CD14-positive monocyte (primary cell): ENCODE results near the gene FANCC. TPM values are rescaled to one million over a fixed set of nuclear protein-coding genes. Genes with fewer than 3 reads are reported as not detected.

Source experiments
- DNase-seq, 3 donors: peaks; one replicate each; pipeline ENCODE4 v3.0.0-alpha.2; 2011 to 2022
- H2AFZ ChIP-seq: 2 replicates; pipeline ENCODE4 v1.6.0; 2012; ENCODE audit warnings: mild to moderate bottlenecking, low read depth, low read length, inconsistent platforms; ENCODE audit not compliant: insufficient read depth, poor library complexity, severe bottlenecking
- H3K27ac ChIP-seq, 2 donors: 1 replicate in 1 of 2; 2 replicates in 1 of 2; pipeline ENCODE4 v1.5.1; 2012 to 2013; ENCODE audit warnings: low read length in 2 of 2, control low read depth in 1 of 2, inconsistent platforms in 1 of 2, low read depth in 1 of 2, mild to moderate bottlenecking in 1 of 2
- H3K27me3 ChIP-seq, 2 donors: one replicate each; pipeline versions ENCODE4 v1.6.0 to v1.6.1; 2011 to 2013; ENCODE audit warnings: low read length in 2 of 2; ENCODE audit not compliant: control insufficient read depth in 2 of 2, insufficient read depth in 2 of 2
- H3K36me3 ChIP-seq, 2 donors: replicated peaks in 1 of 2; 1 replicate in 1 of 2; 2 replicates in 1 of 2; pipeline versions ENCODE4 v1.5.1 to v1.6.1; 2012 to 2013; ENCODE audit warnings: low read length in 2 of 2, control low read depth in 1 of 2, inconsistent platforms in 1 of 2, mild to moderate bottlenecking in 1 of 2; ENCODE audit not compliant: insufficient read depth in 2 of 2, control insufficient read depth in 1 of 2
- H3K4me1 ChIP-seq, 2 donors: 1 replicate in 1 of 2; 2 replicates in 1 of 2; pipeline versions ENCODE4 v1.5.1 to v1.6.1; 2012 to 2013; ENCODE audit warnings: low read length in 2 of 2, control low read depth in 1 of 2, inconsistent platforms in 1 of 2, mild to moderate bottlenecking in 1 of 2, moderate library complexity in 1 of 2; ENCODE audit not compliant: insufficient read depth in 2 of 2, control insufficient read depth in 1 of 2
- H3K4me2 ChIP-seq: replicated peaks from 2 replicates; pipeline ENCODE3; 2012; ENCODE audit warnings: low read length, moderate library complexity, mild to moderate bottlenecking; ENCODE audit not compliant: poor library complexity, severe bottlenecking; ENCODE audit errors: extremely low read depth
- H3K4me3 ChIP-seq, 3 experiments: fragments of 200-600 bp in 1 of 3; sonication (generic) in 1 of 3; replicated peaks in 1 of 3; 1 replicate in 2 of 3; 2 replicates in 1 of 3; pipeline ENCODE4 v1.5.1; 2011 to 2013; ENCODE audit warnings: low read length in 3 of 3, mild to moderate bottlenecking in 3 of 3, control low read depth in 2 of 3, low read depth in 2 of 3, inconsistent platforms in 1 of 3, moderate library complexity in 1 of 3
- H3K79me2 ChIP-seq: 2 replicates; pipeline ENCODE4 v1.6.0; 2012; ENCODE audit warnings: mild to moderate bottlenecking, control low read depth, inconsistent platforms, low read length, moderate library complexity; ENCODE audit not compliant: insufficient read depth
- H3K9ac ChIP-seq: 2 replicates; pipeline ENCODE4 v1.6.0; 2017; ENCODE audit warnings: low read length, mild to moderate bottlenecking; ENCODE audit not compliant: insufficient read depth, poor library complexity, severe bottlenecking
- H3K9me3 ChIP-seq, 2 donors: replicated peaks in 1 of 2; 1 replicate in 1 of 2; 2 replicates in 1 of 2; pipeline versions ENCODE4 v1.5.1 to v1.6.1; 2012 to 2013; ENCODE audit warnings: low read length in 2 of 2, control low read depth in 1 of 2; ENCODE audit not compliant: control insufficient read depth in 1 of 2, insufficient read depth in 1 of 2
- H4K20me1 ChIP-seq: 2 replicates; pipeline ENCODE4 v1.6.0; 2012; ENCODE audit warnings: mild to moderate bottlenecking, low read length, control low read depth, moderate library complexity; ENCODE audit not compliant: insufficient read depth
- H3K27ac Mint-ChIP-seq, 7 donors: one replicate each; pipeline ENCODE4 v1.8.0; 2020; ENCODE audit warnings: mild to moderate bottlenecking in 7 of 7, mixed read lengths in 7 of 7, moderate library complexity in 6 of 7, inconsistent platforms in 2 of 7
- H3K27me3 Mint-ChIP-seq, 3 donors: one replicate each; pipeline ENCODE4 v1.8.0; 2021 to 2022; ENCODE audit warnings: low read depth in 3 of 3, mild to moderate bottlenecking in 3 of 3, mixed read lengths in 3 of 3, moderate library complexity in 3 of 3, inconsistent platforms in 1 of 3
- H3K36me3 Mint-ChIP-seq, 2 donors: one replicate each; pipeline ENCODE4 v1.8.0; 2020; ENCODE audit warnings: mixed read lengths in 2 of 2, inconsistent platforms in 1 of 2, mild to moderate bottlenecking in 1 of 2
- H3K4me1 Mint-ChIP-seq: one replicate; pipeline ENCODE4 v1.8.0; 2020; ENCODE audit warnings: mild to moderate bottlenecking, mixed read lengths
- H3K4me3 Mint-ChIP-seq, 2 donors: one replicate each; pipeline ENCODE4 v1.8.0; 2020; ENCODE audit warnings: mild to moderate bottlenecking in 2 of 2, mixed read lengths in 2 of 2, moderate library complexity in 1 of 2
- H3K9me3 Mint-ChIP-seq, 7 donors: one replicate each; pipeline ENCODE4 v1.8.0; 2020 to 2022; ENCODE audit warnings: mixed read lengths in 7 of 7, mild to moderate bottlenecking in 6 of 7, moderate library complexity in 6 of 7, inconsistent platforms in 2 of 7
- WGBS: methylation state at CpG from one replicate; pipeline ENCODE4 v1.1.5; 2013; ENCODE audit warnings: missing lambda C conversion rate; ENCODE audit not compliant: insufficient coverage; 5-methylcytosine and 5-hydroxymethylcytosine counted together
- intact Hi-C, 2 donors: fragments of 100-400 bp; cut with micrococcal nuclease; formaldehyde crosslinking; loops; one replicate each; pipeline versions ENCODE4 v1.15.0 to v1.15.1; 2023
- polyA plus RNA-seq, 3 donors: library from polyadenylated mRNA; depleted of rRNA in 1 of 3; unstranded in 2 of 3; stranded (reverse) in 1 of 3; fragments of 300-500 nt in 2 of 3; fragments of >200 nt in 1 of 3; fragmentation: Illumina TruSeq in 2 of 3; gene quantifications; 1 replicate in 2 of 3; 2 replicates in 1 of 3; pipeline ENCODE4 v1.2.3, GENCODE V29; 2012 to 2021
- TF ChIP-seq, protein P1 (sequence below): fragments of 200-600 bp; IDR thresholded peaks from one replicate; pipeline ENCODE4 v1.8.0; 2022; ENCODE audit warnings: antibody characterized with exemption, mild to moderate bottlenecking

Gene FANCC
- polyA plus RNA-seq, 3 donors: 1.2 to 2.2 (median 1.5) TPM

DNA sequence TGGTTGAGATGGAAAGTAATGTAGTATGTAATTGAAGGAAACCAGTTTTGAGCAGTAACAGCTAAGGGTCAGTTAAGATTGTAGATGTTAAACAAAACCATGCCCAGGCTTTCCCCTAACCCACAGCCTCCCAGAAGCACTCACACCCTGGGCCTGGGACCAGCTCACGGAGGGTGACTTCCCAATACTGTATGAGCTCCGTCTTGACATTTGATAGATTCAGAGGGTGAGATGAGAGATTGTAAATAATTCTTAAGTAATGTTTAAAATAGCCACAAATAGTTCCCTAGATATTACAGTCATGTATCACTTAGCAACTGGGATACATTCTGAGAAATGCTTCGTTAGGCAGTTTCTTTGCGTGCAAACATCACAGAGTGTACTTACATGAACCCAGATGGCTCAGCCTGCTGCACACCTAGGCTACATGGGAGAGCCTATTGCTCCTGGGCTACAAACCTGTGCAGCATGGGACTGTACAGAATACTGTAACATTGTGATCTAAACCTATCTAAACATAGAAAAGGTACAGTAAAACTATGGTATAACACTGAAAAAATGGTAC is 140.7 kb downstream of the FANCC start:
- Mint-ChIP-seq H3K36me3 (no peaks in the 10 kb centered on the region), H3K9me3 (no peaks in the 10 kb centered on the region), H3K27ac (peak overlapping the region in 1 of 7 donors; percentile 23), H3K27me3 (peaks cover 0 to 4% (median 2%) of the 10 kb centered on the region in 3 donors), H3K4me3 (no peak overlapping the region), H3K4me1 (no peaks in the 10 kb centered on the region)
- H3K9me3 ChIP-seq: no peaks in the 10 kb centered on the region
- no peak overlapping the region for H3K9ac ChIP-seq
- no peaks in the 10 kb centered on the region for H3K79me2 ChIP-seq
- intact Hi-C loops: no loop called here
- no peak overlapping the region for H3K4me3 ChIP-seq
- DNase-seq: no peak
- H2AFZ ChIP-seq: no peak overlapping the region
- H3K4me1 ChIP-seq: no peaks in the 10 kb centered on the region
- H3K27ac ChIP-seq: no peak overlapping the region
- TF ChIP-seq, protein P1, sequence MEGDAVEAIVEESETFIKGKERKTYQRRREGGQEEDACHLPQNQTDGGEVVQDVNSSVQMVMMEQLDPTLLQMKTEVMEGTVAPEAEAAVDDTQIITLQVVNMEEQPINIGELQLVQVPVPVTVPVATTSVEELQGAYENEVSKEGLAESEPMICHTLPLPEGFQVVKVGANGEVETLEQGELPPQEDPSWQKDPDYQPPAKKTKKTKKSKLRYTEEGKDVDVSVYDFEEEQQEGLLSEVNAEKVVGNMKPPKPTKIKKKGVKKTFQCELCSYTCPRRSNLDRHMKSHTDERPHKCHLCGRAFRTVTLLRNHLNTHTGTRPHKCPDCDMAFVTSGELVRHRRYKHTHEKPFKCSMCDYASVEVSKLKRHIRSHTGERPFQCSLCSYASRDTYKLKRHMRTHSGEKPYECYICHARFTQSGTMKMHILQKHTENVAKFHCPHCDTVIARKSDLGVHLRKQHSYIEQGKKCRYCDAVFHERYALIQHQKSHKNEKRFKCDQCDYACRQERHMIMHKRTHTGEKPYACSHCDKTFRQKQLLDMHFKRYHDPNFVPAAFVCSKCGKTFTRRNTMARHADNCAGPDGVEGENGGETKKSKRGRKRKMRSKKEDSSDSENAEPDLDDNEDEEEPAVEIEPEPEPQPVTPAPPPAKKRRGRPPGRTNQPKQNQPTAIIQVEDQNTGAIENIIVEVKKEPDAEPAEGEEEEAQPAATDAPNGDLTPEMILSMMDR: no peak
- no peaks in the 10 kb centered on the region for H3K36me3 ChIP-seq
- 100% methylated on average over 2 of the region's 4 CpGs for WGBS
- no peaks in the 10 kb centered on the region for H4K20me1 ChIP-seq
- no peaks in the 10 kb centered on the region for H3K27me3 ChIP-seq
- H3K4me2 ChIP-seq: no peak overlapping the region

DNA sequence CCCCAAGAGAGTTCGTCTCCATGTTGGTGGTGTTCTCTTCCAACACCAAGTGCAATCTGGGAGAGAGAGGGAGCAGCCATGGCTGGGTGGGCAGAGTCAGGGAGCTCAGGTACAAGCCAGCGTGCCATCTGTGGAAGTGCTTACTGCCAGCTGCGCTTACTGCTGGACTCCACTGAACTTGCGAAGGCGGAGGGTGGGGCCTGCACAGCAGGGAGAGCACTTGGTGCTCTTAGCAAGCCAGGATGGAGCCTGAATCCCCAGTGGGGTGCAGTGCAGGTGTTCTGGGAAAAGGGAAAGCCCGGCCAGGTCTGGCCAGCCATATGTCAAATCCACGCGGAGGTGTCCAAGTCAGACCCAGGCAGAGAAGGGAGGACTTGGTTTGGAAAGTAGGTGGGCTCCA is 142.0 kb downstream of the FANCC start:
- H3K4me3 ChIP-seq: no peak overlapping the region
- intact Hi-C loops: no loop called here

More for the DNA sequence above, 142.0 kb downstream of the FANCC start:
- no peak overlapping the region for H3K4me2 ChIP-seq
- WGBS: 96% methylated on average over 8 of the region's 8 CpGs
- Mint-ChIP-seq H3K9me3 (no peaks in the 10 kb centered on the region), H3K27me3 (peaks cover 0 to 4% (median 2%) of the 10 kb centered on the region in 3 donors), H3K36me3 (peaks cover 0 to under 1% of the 10 kb centered on the region in 2 donors), H3K4me3 (no peak overlapping the region), H3K27ac (peak overlapping the region in 1 of 7 donors; percentile 3), H3K4me1 (no peaks in the 10 kb centered on the region)
- TF ChIP-seq, protein P1: no peak
- no peaks in the 10 kb centered on the region for H3K9me3 ChIP-seq
- no peaks in the 10 kb centered on the region for H3K4me1 ChIP-seq
- H2AFZ ChIP-seq: no peak overlapping the region
- H4K20me1 ChIP-seq: no peaks in the 10 kb centered on the region
- no peak for DNase-seq
- H3K79me2 ChIP-seq: no peaks in the 10 kb centered on the region
- no peak overlapping the region for H3K9ac ChIP-seq
- H3K27ac ChIP-seq: no peak overlapping the region
- H3K27me3 ChIP-seq: no peaks in the 10 kb centered on the region
- H3K36me3 ChIP-seq: no peaks in the 10 kb centered on the region
